ENCODE measurements around the gene ABCB11. TPM values are rescaled to one million over a fixed set of nuclear protein-coding genes. Genes with fewer than 3 reads are reported as not detected.

The ABCB11 gene
- total RNA-seq, 1 donor from 2014 or later = 0.24 TPM

DNA sequence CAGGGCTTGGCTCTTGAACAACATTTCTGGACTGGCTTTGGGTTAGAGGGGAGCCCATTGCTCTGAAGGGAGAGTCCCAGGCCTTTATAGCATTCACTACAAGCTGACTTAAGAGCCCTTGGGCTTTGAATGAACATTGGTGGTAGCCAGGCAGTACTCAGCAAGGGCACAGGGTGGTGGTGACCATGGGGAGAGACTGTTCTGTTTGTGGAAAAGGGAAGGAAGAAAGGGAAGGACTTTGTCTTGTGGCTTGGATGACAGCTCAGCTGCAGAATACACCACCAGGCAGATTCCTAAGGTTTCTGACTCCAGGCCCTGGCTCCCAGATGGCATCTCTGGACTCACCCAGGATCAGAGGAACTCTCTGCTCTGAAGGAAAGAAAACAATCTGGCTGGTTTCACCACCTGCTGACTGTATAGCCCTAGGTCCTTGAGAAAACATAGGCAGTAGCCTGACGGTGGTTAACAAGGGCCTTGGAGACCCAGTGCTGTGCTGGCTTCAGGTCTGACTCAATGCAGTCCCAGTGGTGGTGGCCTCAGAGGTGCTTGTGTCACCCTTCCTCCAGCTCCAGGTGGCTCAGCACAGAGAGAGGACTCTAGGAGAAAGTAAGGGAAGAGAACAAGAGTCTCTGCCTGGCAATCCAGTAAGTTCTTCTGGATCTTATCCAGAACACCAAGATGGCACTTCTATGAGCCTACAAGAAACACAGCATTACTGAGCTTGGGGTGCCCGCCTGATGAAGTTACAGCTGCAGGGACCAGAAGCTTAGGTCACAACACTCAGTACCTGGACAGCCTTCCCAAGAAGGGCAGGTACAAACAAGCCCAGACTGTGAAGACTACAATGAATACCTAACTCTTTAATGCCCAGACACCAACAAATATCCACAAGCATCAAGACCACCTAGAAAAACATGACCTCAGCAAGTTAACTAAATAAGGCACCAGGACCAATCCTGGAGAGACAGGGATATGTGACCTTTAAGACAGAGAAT, 16.4 kb upstream of the ABCB11 start:
- no peaks in the 10 kb centered on the region for H3K36me3 Mint-ChIP-seq
- no peak overlapping the region for H3K4me3 Mint-ChIP-seq
- H3K27ac Mint-ChIP-seq = no peak overlapping the region
- H3K9me3 Mint-ChIP-seq = no peaks in the 10 kb centered on the region
- TF ChIP-seq, protein P1, sequence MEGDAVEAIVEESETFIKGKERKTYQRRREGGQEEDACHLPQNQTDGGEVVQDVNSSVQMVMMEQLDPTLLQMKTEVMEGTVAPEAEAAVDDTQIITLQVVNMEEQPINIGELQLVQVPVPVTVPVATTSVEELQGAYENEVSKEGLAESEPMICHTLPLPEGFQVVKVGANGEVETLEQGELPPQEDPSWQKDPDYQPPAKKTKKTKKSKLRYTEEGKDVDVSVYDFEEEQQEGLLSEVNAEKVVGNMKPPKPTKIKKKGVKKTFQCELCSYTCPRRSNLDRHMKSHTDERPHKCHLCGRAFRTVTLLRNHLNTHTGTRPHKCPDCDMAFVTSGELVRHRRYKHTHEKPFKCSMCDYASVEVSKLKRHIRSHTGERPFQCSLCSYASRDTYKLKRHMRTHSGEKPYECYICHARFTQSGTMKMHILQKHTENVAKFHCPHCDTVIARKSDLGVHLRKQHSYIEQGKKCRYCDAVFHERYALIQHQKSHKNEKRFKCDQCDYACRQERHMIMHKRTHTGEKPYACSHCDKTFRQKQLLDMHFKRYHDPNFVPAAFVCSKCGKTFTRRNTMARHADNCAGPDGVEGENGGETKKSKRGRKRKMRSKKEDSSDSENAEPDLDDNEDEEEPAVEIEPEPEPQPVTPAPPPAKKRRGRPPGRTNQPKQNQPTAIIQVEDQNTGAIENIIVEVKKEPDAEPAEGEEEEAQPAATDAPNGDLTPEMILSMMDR (conservative IDR thresholded peaks at IDR 0.05) = no peak
- H3K4me1 Mint-ChIP-seq (ENCODE audit: unreplicated experiment) = no peaks in the 10 kb centered on the region
- no peaks in the 10 kb centered on the region for H3K27me3 Mint-ChIP-seq
- DNase-seq (ENCODE audit: extremely low spot score, unreplicated experiment) = no peak

DNA sequence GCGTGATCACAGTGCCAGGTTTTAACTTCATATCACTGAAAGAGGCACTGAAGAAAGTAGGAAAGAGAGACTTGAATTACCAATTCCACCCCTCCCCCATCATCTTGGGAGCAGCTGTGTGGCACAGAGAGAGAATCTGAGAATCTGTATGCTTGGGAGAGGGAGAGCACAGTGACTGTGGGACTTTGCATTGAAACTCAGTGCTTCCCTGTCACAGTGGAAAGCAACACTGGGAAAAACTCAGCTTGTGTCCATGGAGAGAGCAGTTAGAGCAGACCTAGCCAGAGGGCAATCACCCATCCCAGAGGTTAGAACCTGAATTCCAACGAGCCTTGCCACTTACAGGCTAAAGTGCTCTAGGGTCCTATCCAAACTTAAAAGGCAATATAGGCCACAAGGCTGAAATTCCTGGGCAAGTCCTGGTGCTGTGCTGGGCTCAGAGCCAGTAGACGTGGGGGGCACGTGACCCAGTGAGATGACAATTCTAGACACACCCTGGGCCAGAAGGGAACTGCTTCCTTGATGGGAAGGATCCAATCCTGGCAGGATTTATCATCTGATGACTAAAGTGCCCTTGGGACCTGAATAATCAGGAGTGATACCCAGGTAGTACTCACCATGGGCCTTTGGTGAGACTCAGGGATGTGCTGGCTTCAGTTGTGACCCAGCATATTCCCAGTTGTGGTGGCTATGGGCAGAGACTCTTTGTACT, 15.5 kb upstream of the ABCB11 start:
- Mint-ChIP-seq H3K9me3 (no peaks in the 10 kb centered on the region), H3K4me3 (no peak overlapping the region), H3K36me3 (no peaks in the 10 kb centered on the region), H3K4me1 (ENCODE audit: unreplicated experiment) (no peaks in the 10 kb centered on the region), H3K27ac (no peak overlapping the region), H3K27me3 (no peaks in the 10 kb centered on the region)
- TF ChIP-seq, protein P1 (conservative IDR thresholded peaks at IDR 0.05) = no peak
- no peak for DNase-seq (ENCODE audit: extremely low spot score, unreplicated experiment)

DNA sequence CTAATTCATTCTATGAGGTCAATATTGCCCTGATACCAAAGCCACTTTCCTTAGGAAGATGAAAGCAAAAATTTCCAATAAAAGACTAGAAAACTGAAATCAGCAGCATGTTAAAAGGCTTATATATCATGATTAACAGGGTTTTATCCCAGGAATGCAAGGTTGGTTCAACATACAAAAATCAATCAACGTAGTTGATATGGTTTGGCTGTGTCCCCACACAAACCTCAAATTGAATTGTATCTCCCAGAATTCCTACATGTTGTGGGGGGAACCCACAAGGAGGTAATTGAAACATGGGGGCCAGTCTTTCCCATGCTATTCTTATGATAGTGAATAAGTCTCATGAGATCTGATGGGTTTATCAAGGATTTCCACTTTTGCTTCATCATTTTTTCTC, 11.7 kb upstream of the ABCB11 start:
- TF ChIP-seq, protein P1 (conservative IDR thresholded peaks at IDR 0.05) = no peak
- no peak for DNase-seq (ENCODE audit: extremely low spot score, unreplicated experiment)
- H3K36me3 Mint-ChIP-seq = no peaks in the 10 kb centered on the region
- H3K27me3 Mint-ChIP-seq = no peaks in the 10 kb centered on the region
- H3K9me3 Mint-ChIP-seq = no peaks in the 10 kb centered on the region
- no peaks in the 10 kb centered on the region for H3K4me1 Mint-ChIP-seq (ENCODE audit: unreplicated experiment)
- no peak overlapping the region for H3K27ac Mint-ChIP-seq
- H3K4me3 Mint-ChIP-seq = no peak overlapping the region

DNA sequence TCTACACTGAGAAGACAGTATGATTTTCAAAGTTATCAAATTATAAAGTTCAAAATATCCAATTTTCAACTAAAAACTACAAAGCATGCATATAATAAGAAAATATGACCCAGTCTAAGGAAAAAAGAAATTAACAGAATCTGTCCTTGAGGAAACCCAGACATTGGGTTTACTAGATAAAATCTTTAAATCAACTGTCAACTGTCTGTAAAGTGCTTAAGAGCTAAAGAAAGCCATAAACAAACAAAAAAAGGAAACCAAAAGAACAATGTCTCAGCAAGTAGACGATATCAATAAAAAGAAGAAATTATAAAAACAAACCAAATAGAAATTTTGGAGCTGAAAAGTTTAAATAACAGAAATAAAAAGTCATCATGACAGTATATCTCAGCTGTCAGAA, 10.5 kb upstream of the ABCB11 start:
- Mint-ChIP-seq H3K4me3 (no peak overlapping the region), H3K27ac (no peak overlapping the region), H3K36me3 (no peaks in the 10 kb centered on the region), H3K4me1 (ENCODE audit: unreplicated experiment) (no peaks in the 10 kb centered on the region), H3K9me3 (no peaks in the 10 kb centered on the region), H3K27me3 (no peaks in the 10 kb centered on the region)
- DNase-seq (ENCODE audit: extremely low spot score, unreplicated experiment) = no peak
- TF ChIP-seq, protein P1 (conservative IDR thresholded peaks at IDR 0.05) = no peak

DNA sequence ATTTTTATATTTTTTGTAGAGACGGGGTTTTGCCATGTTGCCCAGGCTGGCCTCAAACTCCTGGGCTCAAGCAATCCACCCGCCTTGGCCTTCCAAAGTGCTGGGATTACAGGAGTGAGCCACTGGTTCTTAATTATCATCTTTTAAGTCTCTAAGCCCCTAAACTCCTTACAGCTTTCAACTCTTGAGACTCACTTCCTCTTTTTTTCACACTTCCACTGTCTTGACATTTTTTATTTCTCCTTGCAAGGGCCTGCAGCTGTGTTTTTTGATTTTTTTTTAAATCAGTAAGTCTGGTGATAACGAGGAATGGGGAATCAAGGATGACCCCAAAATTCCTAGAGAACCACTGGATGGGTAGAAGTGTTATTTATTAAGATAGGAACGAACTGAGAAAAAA, 8.6 kb upstream of the ABCB11 start:
- TF ChIP-seq, protein P1 (conservative IDR thresholded peaks at IDR 0.05) = no peak
- H3K27ac Mint-ChIP-seq = no peak overlapping the region
- H3K9me3 Mint-ChIP-seq = no peaks in the 10 kb centered on the region
- no peaks in the 10 kb centered on the region for H3K4me1 Mint-ChIP-seq (ENCODE audit: unreplicated experiment)
- DNase-seq (ENCODE audit: extremely low spot score, unreplicated experiment) = no peak
- no peaks in the 10 kb centered on the region for H3K36me3 Mint-ChIP-seq
- no peak overlapping the region for H3K4me3 Mint-ChIP-seq
- H3K27me3 Mint-ChIP-seq = no peaks in the 10 kb centered on the region

Data from type B pancreatic cell (in vitro differentiated cells).